Testis (tissue), 3 donors: ENCODE results near the gene KIFC3. TPM values are rescaled to one million over a fixed set of nuclear protein-coding genes. Genes with fewer than 3 reads are reported as not detected.

ENCODE experiments used
- DNase-seq: peaks from one replicate; pipeline ENCODE4 v3.0.0-alpha.2; 2019
- H3K27ac ChIP-seq, 2 donors: fragments of 200-600 bp; sonication (generic); one replicate each; pipeline ENCODE4 v1.5.1; 2019
- H3K27me3 ChIP-seq: fragments of 200-600 bp; sonication (generic); one replicate; pipeline ENCODE4 v1.5.1; 2019
- H3K36me3 ChIP-seq: fragments of 200-600 bp; sonication (generic); one replicate; pipeline ENCODE4 v1.5.1; 2017; ENCODE audit warnings: low read depth; ENCODE audit errors: missing control alignments
- H3K4me1 ChIP-seq: fragments of 200-600 bp; sonication (generic); one replicate; pipeline ENCODE4 v1.5.1; 2019
- H3K4me3 ChIP-seq, 2 donors: fragments of 200-600 bp; sonication (generic); one replicate each; pipeline ENCODE4 v1.5.1; 2017 to 2019
- H3K9me3 ChIP-seq: fragments of 200-600 bp; sonication (generic); one replicate; pipeline ENCODE4 v1.5.1; 2017
- POLR2A ChIP-seq: fragments of 450-650 bp; IDR thresholded peaks from one replicate; pipeline ENCODE4 v1.6.1; 2017; ENCODE audit warnings: antibody characterized with exemption, mild to moderate bottlenecking, moderate library complexity
- WGBS, 2 donors: methylation state at CpG; one replicate each; pipeline ENCODE4 v1.1.5; 2018; 5-methylcytosine and 5-hydroxymethylcytosine counted together
- intact Hi-C: fragments of 100-400 bp; cut with DNase I; formaldehyde crosslinking; loops from one replicate; pipeline ENCODE4 v1.15.1; 2023; ENCODE audit warnings: low total_unique reads
- polyA plus RNA-seq: library from polyadenylated mRNA; stranded (reverse); fragments of 350-450 nt; fragmentation: Illumina TruSeq; extraction: RNeasy Lipid Tissue Mini Kit (QIAGEN cat#74804); gene quantifications from one replicate; pipeline ENCODE4 v1.2.3, GENCODE V29; 2014; ENCODE audit warnings: low read depth, low replicate concordance; ENCODE audit not compliant: insufficient read depth
- total RNA-seq, 2 donors: library from RNA; depleted of rRNA; stranded (reverse); fragments of >200 nt; gene quantifications; one replicate each; pipeline ENCODE4 v1.2.3, GENCODE V29; 2016
- TF ChIP-seq, protein P1 (sequence below), 3 experiments: fragments of 450-650 bp in 2 of 3; fragments of 200-600 bp in 1 of 3; sonication (generic) in 1 of 3; IDR thresholded peaks; one replicate each; pipeline ENCODE4 v1.5.1; 2016 to 2019; ENCODE audit warnings: antibody characterized with exemption in 3 of 3, mild to moderate bottlenecking in 2 of 3, moderate library complexity in 1 of 3

The KIFC3 gene
- total and polyA plus RNA-seq, 3 donors from 2014 or later = 105 to 185 (median 137) TPM

DNA sequence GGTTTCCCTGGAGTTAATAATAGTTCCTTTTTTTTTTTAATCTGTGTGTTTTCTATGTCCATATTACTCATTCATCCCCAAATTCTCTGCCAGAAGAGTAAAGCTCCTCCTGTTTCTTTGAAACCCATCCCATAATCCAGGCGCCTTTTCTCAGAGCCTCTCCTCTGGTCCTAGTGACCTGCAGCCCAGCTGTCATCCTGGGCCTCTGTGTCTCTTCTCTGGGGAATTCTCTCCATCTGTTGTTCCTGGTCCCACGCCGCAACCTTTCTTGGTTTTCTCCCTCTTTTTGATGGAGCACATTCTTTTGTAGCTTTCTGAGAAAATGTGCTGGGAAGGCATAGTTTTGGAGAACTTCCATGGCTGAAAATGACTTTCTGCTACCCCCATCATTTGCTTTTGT lies 56.5 kb downstream of the KIFC3 start:
- no peaks in the 10 kb centered on the region for H3K9me3 ChIP-seq
- WGBS, 2 donors = 93 to 97% methylated on average over 3 of the region's 3 CpGs
- no peaks in the 10 kb centered on the region for H3K4me1 ChIP-seq
- H3K36me3 ChIP-seq = no peaks in the 10 kb centered on the region
- intact Hi-C loops = no loop called here
- no peak for DNase-seq
- no peak overlapping the region for H3K4me3 ChIP-seq
- no peaks in the 10 kb centered on the region for H3K27me3 ChIP-seq
- no peak for TF ChIP-seq POLR2A
- TF ChIP-seq, protein P1, sequence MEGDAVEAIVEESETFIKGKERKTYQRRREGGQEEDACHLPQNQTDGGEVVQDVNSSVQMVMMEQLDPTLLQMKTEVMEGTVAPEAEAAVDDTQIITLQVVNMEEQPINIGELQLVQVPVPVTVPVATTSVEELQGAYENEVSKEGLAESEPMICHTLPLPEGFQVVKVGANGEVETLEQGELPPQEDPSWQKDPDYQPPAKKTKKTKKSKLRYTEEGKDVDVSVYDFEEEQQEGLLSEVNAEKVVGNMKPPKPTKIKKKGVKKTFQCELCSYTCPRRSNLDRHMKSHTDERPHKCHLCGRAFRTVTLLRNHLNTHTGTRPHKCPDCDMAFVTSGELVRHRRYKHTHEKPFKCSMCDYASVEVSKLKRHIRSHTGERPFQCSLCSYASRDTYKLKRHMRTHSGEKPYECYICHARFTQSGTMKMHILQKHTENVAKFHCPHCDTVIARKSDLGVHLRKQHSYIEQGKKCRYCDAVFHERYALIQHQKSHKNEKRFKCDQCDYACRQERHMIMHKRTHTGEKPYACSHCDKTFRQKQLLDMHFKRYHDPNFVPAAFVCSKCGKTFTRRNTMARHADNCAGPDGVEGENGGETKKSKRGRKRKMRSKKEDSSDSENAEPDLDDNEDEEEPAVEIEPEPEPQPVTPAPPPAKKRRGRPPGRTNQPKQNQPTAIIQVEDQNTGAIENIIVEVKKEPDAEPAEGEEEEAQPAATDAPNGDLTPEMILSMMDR (IDR thresholded peaks at IDR 0.05) = no peak
- no peak overlapping the region for H3K27ac ChIP-seq

DNA sequence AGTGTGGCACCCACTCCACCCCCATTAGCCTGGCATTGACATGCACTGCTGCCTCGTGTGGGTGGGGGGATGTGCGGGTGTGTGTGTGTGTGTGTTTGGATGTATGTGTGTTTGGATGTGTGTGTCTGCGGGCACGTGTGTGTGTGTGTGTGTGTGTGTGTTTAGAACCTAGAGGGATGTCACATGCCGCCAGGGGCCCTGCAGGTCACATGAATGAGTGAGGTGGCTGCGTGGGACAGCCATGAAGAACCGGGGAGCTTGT lies 57.7 kb downstream of the KIFC3 start:
- intact Hi-C loops = no loop called here

DNA sequence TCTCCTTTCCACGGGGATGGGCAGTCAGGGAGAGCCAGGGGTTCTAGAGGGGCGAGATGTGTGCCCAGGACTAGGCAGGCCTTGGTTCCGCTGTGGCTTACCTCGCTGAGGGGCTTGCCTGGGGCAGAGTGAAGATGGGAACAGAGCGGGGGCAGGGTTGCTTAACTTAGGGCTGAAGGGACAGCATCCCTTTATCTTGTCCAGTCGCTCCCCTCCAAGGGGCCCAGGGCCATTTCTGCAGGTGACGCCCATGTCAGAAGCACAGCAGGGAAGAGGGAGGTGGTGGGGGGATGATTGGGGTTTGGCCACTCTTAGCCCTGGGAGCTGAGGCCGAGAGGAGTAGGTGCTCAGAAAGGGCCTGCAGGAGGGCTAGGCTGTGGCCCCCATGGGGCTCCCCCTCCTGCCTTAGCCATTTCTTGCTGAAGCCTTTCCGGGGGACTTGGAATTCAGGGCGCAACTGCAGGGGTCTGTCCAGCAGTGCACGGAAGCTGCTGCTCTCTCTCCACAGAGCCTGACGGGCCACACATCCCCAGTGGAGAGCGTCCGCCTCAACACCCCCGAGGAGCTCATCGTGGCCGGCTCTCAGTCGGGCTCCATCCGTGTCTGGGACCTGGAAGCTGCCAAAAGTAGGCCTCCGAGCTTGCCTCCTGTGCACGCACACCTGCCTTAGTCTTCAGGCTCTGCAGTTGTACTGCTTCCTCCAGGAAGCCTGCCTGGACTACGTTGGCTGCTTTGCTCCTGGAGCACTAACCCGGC lies 58.2 kb downstream of the KIFC3 start:
- H3K4me1 ChIP-seq = no peaks in the 10 kb centered on the region
- H3K27ac ChIP-seq = no peak overlapping the region
- H3K9me3 ChIP-seq = no peaks in the 10 kb centered on the region
- TF ChIP-seq POLR2A = no peak
- TF ChIP-seq, protein P1 (IDR thresholded peaks at IDR 0.05) = no peak
- 92 to 94% methylated on average over 20 to 22 of the region's 23 CpGs for WGBS, 2 donors
- no peaks in the 10 kb centered on the region for H3K36me3 ChIP-seq
- no peak for DNase-seq
- intact Hi-C loops = no loop called here
- no peak overlapping the region for H3K4me3 ChIP-seq
- H3K27me3 ChIP-seq = no peaks in the 10 kb centered on the region

More for the DNA sequence above, 57.7 kb downstream of the KIFC3 start:
- WGBS, 2 donors = 89 to 100% methylated on average over 4 to 6 of the region's 7 CpGs
- Histone ChIP-seq H3K4me1 (no peaks in the 10 kb centered on the region), H3K27ac (no peak overlapping the region), H3K4me3 (no peak overlapping the region), H3K36me3 (no peaks in the 10 kb centered on the region), H3K9me3 (no peaks in the 10 kb centered on the region), H3K27me3 (no peaks in the 10 kb centered on the region)
- TF ChIP-seq, protein P1 (IDR thresholded peaks at IDR 0.05) = no peak
- DNase-seq = no peak

DNA sequence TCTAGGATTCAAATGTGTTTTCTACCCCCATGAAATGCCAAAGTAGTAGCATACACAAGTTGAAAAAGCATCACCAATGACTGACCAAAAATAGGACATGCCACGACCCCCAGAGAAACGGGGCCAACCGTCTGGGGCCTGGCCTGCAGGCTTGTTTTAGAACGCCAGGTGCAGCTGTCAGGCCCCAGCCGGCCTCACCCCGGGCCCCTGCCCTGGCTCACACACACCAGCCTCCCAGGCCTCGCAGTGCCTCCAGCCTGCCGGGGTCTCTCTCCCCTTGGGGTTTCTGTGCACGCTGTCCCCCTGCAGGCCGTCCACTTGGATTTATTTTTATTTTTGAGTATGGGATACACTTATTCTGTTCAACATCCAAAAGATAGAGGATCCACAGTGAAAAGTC lies 58.8 kb downstream of the KIFC3 start:
- Histone ChIP-seq H3K27ac (no peak overlapping the region), H3K4me3 (no peak overlapping the region), H3K4me1 (no peaks in the 10 kb centered on the region), H3K36me3 (no peaks in the 10 kb centered on the region), H3K9me3 (no peaks in the 10 kb centered on the region), H3K27me3 (no peaks in the 10 kb centered on the region)
- WGBS, 2 donors = 79 to 83% methylated on average over 10 of the region's 10 CpGs
- DNase-seq = no peak
- TF ChIP-seq, protein P1 (IDR thresholded peaks at IDR 0.05) = no peak
- TF ChIP-seq POLR2A = no peak
- intact Hi-C loops = no loop called here

DNA sequence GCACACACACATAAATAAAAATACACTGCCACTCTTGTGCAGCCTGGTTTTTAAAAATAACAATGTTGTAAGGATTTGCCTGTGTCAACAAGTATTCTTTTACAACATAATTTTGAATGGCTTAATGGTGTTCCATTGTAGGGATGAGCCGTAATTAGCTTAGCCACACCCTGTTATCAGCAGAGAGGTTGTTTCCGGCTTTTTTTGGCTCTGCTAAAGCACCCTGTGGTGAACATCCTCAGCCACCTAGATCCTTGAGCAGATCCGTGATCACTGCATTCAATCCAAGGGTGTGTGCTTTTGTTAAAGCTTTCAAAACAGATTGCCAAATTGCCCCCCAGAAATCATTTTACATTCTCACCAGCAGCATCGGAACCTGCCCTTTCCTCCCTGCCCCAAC lies 59.7 kb downstream of the KIFC3 start:
- Histone ChIP-seq H3K4me3 (no peak overlapping the region), H3K9me3 (no peaks in the 10 kb centered on the region), H3K4me1 (no peaks in the 10 kb centered on the region), H3K27me3 (no peaks in the 10 kb centered on the region), H3K36me3 (no peaks in the 10 kb centered on the region), H3K27ac (no peak overlapping the region)
- intact Hi-C loops = no loop called here
- WGBS, 2 donors = 76 to 84% methylated on average over 4 of the region's 4 CpGs
- TF ChIP-seq, protein P1 (IDR thresholded peaks at IDR 0.05) = no peak
- no peak for TF ChIP-seq POLR2A
- DNase-seq = no peak
